HCT116 (cell line): ENCODE results near the gene SLK.

Experiments
- ATF3 ChIP-seq: IDR thresholded peaks from 2 replicates; pipeline ENCODE4 v1.6.1; 2012
- CTCF ChIP-seq, 3 experiments: fragments of 200-600 bp in 1 of 3; sonication (generic) in 1 of 3; IDR thresholded peaks in 2 of 3; conservative IDR thresholded peaks in 1 of 3; 2 replicates each; pipeline ENCODE4 v1.5.1; 2012 to 2017; ENCODE audit warnings: low read depth in 2 of 3, low read length in 2 of 3, antibody characterized with exemption in 1 of 3, borderline replicate concordance in 1 of 3, control low read depth in 1 of 3, mild to moderate bottlenecking in 1 of 3, mixed read lengths in 1 of 3, mixed run types in 1 of 3, moderate library complexity in 1 of 3; ENCODE audit not compliant: insufficient read depth in 1 of 3
- EZH2 ChIP-seq: fragments of 200-600 bp; sonication (generic); IDR thresholded peaks from 2 replicates; pipeline ENCODE4 v1.6.1; 2017; ENCODE audit warnings: antibody characterized with exemption, mixed run types
- EZH2phosphoT487 ChIP-seq: fragments of 200-600 bp; IDR thresholded peaks from 2 replicates; pipeline ENCODE4 v1.6.1; 2018; ENCODE audit warnings: antibody characterized with exemption, borderline replicate concordance
- FOSL1 ChIP-seq: IDR thresholded peaks from 2 replicates; pipeline ENCODE4 v1.6.1; 2012; ENCODE audit warnings: low read depth
- JUND ChIP-seq: IDR thresholded peaks from 2 replicates; pipeline ENCODE4 v1.6.1; 2012
- MAX ChIP-seq: IDR thresholded peaks from 2 replicates; pipeline ENCODE4 v1.6.1; 2012
- POLR2A ChIP-seq: IDR thresholded peaks from 2 replicates; pipeline ENCODE4 v1.7.0; 2011; ENCODE audit warnings: borderline replicate concordance; ENCODE audit not compliant: insufficient read depth, insufficient read length; ENCODE audit errors: extremely low read depth
- RAD21 ChIP-seq: IDR thresholded peaks from 2 replicates; pipeline ENCODE4 v1.6.1; 2012; ENCODE audit warnings: low read depth, mild to moderate bottlenecking
- REST ChIP-seq: IDR thresholded peaks from 2 replicates; pipeline ENCODE4 v1.6.1; 2012; ENCODE audit warnings: low read depth
- SIN3A ChIP-seq: IDR thresholded peaks from 2 replicates; pipeline ENCODE4 v1.6.1; 2012; ENCODE audit warnings: low read depth
- SP1 ChIP-seq: IDR thresholded peaks from 2 replicates; pipeline ENCODE4 v1.6.1; 2012; ENCODE audit warnings: low read depth
- ZBTB33 ChIP-seq: IDR thresholded peaks from 2 replicates; pipeline ENCODE4 v1.6.1; 2011; ENCODE audit warnings: mild to moderate bottlenecking, low read length, moderate library complexity; ENCODE audit not compliant: insufficient replicate concordance; ENCODE audit errors: extremely low read depth
- ZFX ChIP-seq: fragments of 450-650 bp; IDR thresholded peaks from 2 replicates; pipeline ENCODE4 v1.6.1; 2017

GRCh38 chr10:103969857-103970627, 3.1 kb downstream of the SLK start:
- TF ChIP-seq CTCF (IDR thresholded peaks at IDR 0.05 in 2 of 3, conservative IDR thresholded peaks at IDR 0.05 in 1 of 3; ENCODE audit: borderline replicate concordance in 1 of 3, insufficient read depth in 1 of 3, low read depth in 2 of 3, low read length in 2 of 3): no peak
- no peak for TF ChIP-seq FOSL1
- no peak for TF ChIP-seq POLR2A
- TF ChIP-seq EZH2: no peak
- TF ChIP-seq EZH2phosphoT487: no peak
- TF ChIP-seq ZFX: no peak
- TF ChIP-seq JUND: no peak; the same call in 1 of the 2 replicates
- no peak for TF ChIP-seq SP1
- TF ChIP-seq MAX: no peak
- TF ChIP-seq ATF3: no peak
- TF ChIP-seq REST: no peak
- no peak for TF ChIP-seq SIN3A
- TF ChIP-seq ZBTB33: no peak
- TF ChIP-seq RAD21: no peak
